H1 (cell line): ENCODE data around the gene MUC5AC. TPM values are rescaled to one million over a fixed set of nuclear protein-coding genes. Genes with fewer than 3 reads are reported as not detected.

ENCODE experiments used
- CTCF ChIA-PET: fragments of 300-600 bp; sonication (Branson Sonifier 250); formaldehyde crosslinking; loops from one replicate; lab custom pipeline; 2021; ENCODE audit not compliant: partially characterized antibody; lab: Charles Lee
- POLR2A ChIA-PET: fragments of 300-600 bp; sonication (Branson Sonifier 250); formaldehyde crosslinking; loops from one replicate; lab custom pipeline; 2021; ENCODE audit warnings: inconsistent platforms; ENCODE audit not compliant: partially characterized antibody; lab: Charles Lee
- DNase-seq, 2 experiments: peaks; one replicate each; pipeline versions ENCODE4 v3.0.0 to v3.0.0-alpha.2; 2010 to 2022; ENCODE audit warnings: low spot score in 2 of 2, low read depth in 1 of 2, mixed read lengths in 1 of 2
- FAIRE-seq: peaks from 2 replicates; lab custom pipeline; 2011; peaks lifted over from hg19 to GRCh38; lab: Jason Lieb, UNC
- H2AFZ ChIP-seq: 2 replicates; pipeline ENCODE4 v1.8.1; 2012; ENCODE audit warnings: low read length, inconsistent platforms
- H2AK5ac ChIP-seq: 2 replicates; pipeline ENCODE4 v1.6.1; 2013; ENCODE audit warnings: low read depth, low read length
- H2BK120ac ChIP-seq: replicated peaks from 2 replicates; pipeline ENCODE3; 2013; ENCODE audit warnings: low read depth, low read length, inconsistent platforms
- H2BK12ac ChIP-seq: 2 replicates; pipeline ENCODE4 v1.6.1; 2013; ENCODE audit warnings: low read depth, low read length
- H2BK15ac ChIP-seq: 2 replicates; pipeline ENCODE4 v1.6.1; 2013; ENCODE audit warnings: low read length
- H2BK20ac ChIP-seq: 2 replicates; pipeline ENCODE4 v1.6.1; 2013; ENCODE audit warnings: low read length
- H2BK5ac ChIP-seq: 2 replicates; pipeline ENCODE4 v1.6.1; 2013; ENCODE audit warnings: low read depth, low read length
- H3K14ac ChIP-seq: 2 replicates; pipeline ENCODE4 v1.6.1; 2013; ENCODE audit warnings: inconsistent platforms; ENCODE audit not compliant: insufficient read length
- H3K18ac ChIP-seq: 2 replicates; pipeline ENCODE4 v1.6.1; 2013; ENCODE audit warnings: low read length; ENCODE audit errors: extremely low read depth
- H3K23ac ChIP-seq: 2 replicates; pipeline ENCODE4 v1.6.1; 2013; ENCODE audit warnings: inconsistent platforms; ENCODE audit not compliant: insufficient read length
- H3K23me2 ChIP-seq: 2 replicates; pipeline ENCODE4 v1.6.1; 2013; ENCODE audit warnings: low read depth, low read length
- H3K27ac ChIP-seq: 2 replicates; pipeline ENCODE4 v1.6.1; 2011; ENCODE audit warnings: low read depth, low read length, inconsistent platforms
- H3K27me3 ChIP-seq, 4 experiments: replicated peaks in 1 of 4; 1 replicate in 1 of 4; 2 replicates in 3 of 4; pipeline versions ENCODE4 v1.6.1 to v1.8.1; 2011 to 2013; ENCODE audit warnings: low read length in 3 of 4, mild to moderate bottlenecking in 3 of 4, inconsistent platforms in 2 of 4, mixed read lengths in 2 of 4, moderate library complexity in 1 of 4; ENCODE audit not compliant: control insufficient read depth in 3 of 4, insufficient read depth in 3 of 4; ENCODE audit errors: extremely low read depth in 1 of 4
- H3K36me3 ChIP-seq, 4 experiments: 2 replicates each; pipeline versions ENCODE4 v1.6.1 to v1.8.1; 2011 to 2013; ENCODE audit warnings: mild to moderate bottlenecking in 4 of 4, low read length in 3 of 4, moderate library complexity in 2 of 4, control low read depth in 1 of 4, inconsistent platforms in 1 of 4; ENCODE audit not compliant: insufficient read depth in 4 of 4, control insufficient read depth in 2 of 4
- H3K4ac ChIP-seq: replicated peaks from 2 replicates; pipeline ENCODE3; 2013; ENCODE audit warnings: low read length, low read depth, mixed read lengths, inconsistent platforms; ENCODE audit not compliant: insufficient read length
- H3K4me1 ChIP-seq, 4 experiments: replicated peaks in 1 of 4; 1 replicate in 1 of 4; 2 replicates in 3 of 4; pipeline versions ENCODE4 v1.6.1 to v1.8.1; 2011 to 2013; ENCODE audit warnings: low read length in 3 of 4, inconsistent platforms in 2 of 4, mixed read lengths in 1 of 4; ENCODE audit not compliant: insufficient read depth in 4 of 4, control insufficient read depth in 3 of 4
- H3K4me2 ChIP-seq, 2 experiments: 2 replicates each; pipeline versions ENCODE4 v1.6.1 to v1.8.1; 2011 to 2013; ENCODE audit warnings: low read depth in 2 of 2, low read length in 2 of 2, control low read depth in 1 of 2, inconsistent platforms in 1 of 2, mild to moderate bottlenecking in 1 of 2; ENCODE audit not compliant: insufficient read depth in 1 of 2
- H3K4me3 ChIP-seq, 4 experiments: fragments of 200-600, 300-600 bp in 1 of 4; sonication (generic), shearing (Covaris generic), sonication (Bioruptor Twin) in 1 of 4; 2 replicates each; pipeline versions ENCODE4 v1.5.1 to v1.8.1; 2011 to 2016; ENCODE audit warnings: low read length in 4 of 4, low read depth in 3 of 4, control low read depth in 2 of 4, inconsistent platforms in 2 of 4, mild to moderate bottlenecking in 2 of 4, mixed read lengths in 1 of 4, moderate library complexity in 1 of 4; ENCODE audit not compliant: insufficient read depth in 2 of 4; ENCODE audit errors: extremely low read depth in 1 of 4
- H3K56ac ChIP-seq: replicated peaks from 2 replicates; pipeline ENCODE3; 2013; ENCODE audit warnings: low read depth, mild to moderate bottlenecking, mixed read lengths, low read length, inconsistent platforms; ENCODE audit not compliant: insufficient read length
- H3K79me1 ChIP-seq: 2 replicates; pipeline ENCODE4 v1.6.1; 2013; ENCODE audit warnings: low read depth, low read length, control low read depth
- H3K79me2 ChIP-seq, 2 experiments: 2 replicates each; pipeline versions ENCODE4 v1.6.1 to v1.8.1; 2012 to 2013; ENCODE audit warnings: low read length in 2 of 2, mild to moderate bottlenecking in 2 of 2, inconsistent platforms in 1 of 2; ENCODE audit not compliant: insufficient read depth in 2 of 2, control insufficient read depth in 1 of 2
- H3K9ac ChIP-seq, 4 experiments: replicated peaks in 1 of 4; 1 replicate in 1 of 4; 2 replicates in 3 of 4; pipeline versions ENCODE4 v1.6.1 to v1.8.1; 2011 to 2013; ENCODE audit warnings: low read depth in 3 of 4, low read length in 3 of 4, control low read depth in 2 of 4, mild to moderate bottlenecking in 2 of 4, moderate library complexity in 2 of 4, inconsistent platforms in 1 of 4; ENCODE audit errors: extremely low read depth in 1 of 4
- H3K9me3 ChIP-seq, 2 experiments: 2 replicates each; pipeline versions ENCODE4 v1.6.1 to v1.8.1; 2012 to 2013; ENCODE audit warnings: mild to moderate bottlenecking in 2 of 2, moderate library complexity in 2 of 2, control low read depth in 1 of 2, inconsistent platforms in 1 of 2, low read depth in 1 of 2, low read length in 1 of 2, mixed read lengths in 1 of 2; ENCODE audit not compliant: insufficient read depth in 2 of 2
- H4K20me1 ChIP-seq, 2 experiments: replicated peaks in 1 of 2; 2 replicates each; pipeline versions ENCODE3 to v1.8.1; 2011 to 2013; ENCODE audit warnings: inconsistent platforms in 2 of 2, low read length in 2 of 2, mild to moderate bottlenecking in 1 of 2; ENCODE audit not compliant: insufficient read depth in 2 of 2, control insufficient read depth in 1 of 2
- H4K5ac ChIP-seq: 2 replicates; pipeline ENCODE4 v1.6.1; 2013; ENCODE audit warnings: low read length, low read depth, mixed read lengths, inconsistent platforms; ENCODE audit not compliant: insufficient read length
- H4K8ac ChIP-seq: 2 replicates; pipeline ENCODE4 v1.8.0; 2013; ENCODE audit warnings: mild to moderate bottlenecking, moderate library complexity, low read length, inconsistent platforms; ENCODE audit not compliant: insufficient read depth; ENCODE audit errors: extremely low read depth
- H4K91ac ChIP-seq: replicated peaks from 2 replicates; pipeline ENCODE3; 2013; ENCODE audit warnings: low read length, mixed read lengths, inconsistent platforms; ENCODE audit not compliant: insufficient read length
- ATF2 ChIP-seq: IDR thresholded peaks from 2 replicates; pipeline ENCODE4 v1.6.1; 2012; ENCODE audit warnings: low read length, inconsistent platforms
- CBX8 ChIP-seq: fragments of 300-800, 300-1000 bp; sonication (generic); IDR thresholded peaks from 2 replicates; pipeline ENCODE4 v1.7.1; 2016; ENCODE audit warnings: low read depth, low read length, borderline replicate concordance
- CHD1 ChIP-seq: IDR thresholded peaks from 2 replicates; pipeline ENCODE4 v1.6.1; 2012; ENCODE audit warnings: low read depth, low read length, improper control_type of control experiment
- CHD2 ChIP-seq: IDR thresholded peaks from 2 replicates; pipeline ENCODE4 v1.6.1; 2012; ENCODE audit warnings: low read length, improper control_type of control experiment
- CREB1 ChIP-seq: IDR thresholded peaks from 2 replicates; pipeline ENCODE4 v1.6.1; 2012; ENCODE audit warnings: inconsistent platforms
- CTCF ChIP-seq, 3 experiments: IDR thresholded peaks; 1 replicate in 2 of 3; 2 replicates in 1 of 3; pipeline versions ENCODE4 v1.5.1 to v1.6.1; 2011; ENCODE audit warnings: low read length in 3 of 3, mild to moderate bottlenecking in 3 of 3, inconsistent platforms in 2 of 3, low read depth in 1 of 3, moderate library complexity in 1 of 3; ENCODE audit not compliant: insufficient read depth in 1 of 3; ENCODE audit errors: control extremely low read depth in 1 of 3
- EP300 ChIP-seq, 2 experiments: IDR thresholded peaks; 1 replicate in 1 of 2; 2 replicates in 1 of 2; pipeline ENCODE4 v1.6.1; 2011 to 2012; ENCODE audit warnings: low read depth in 2 of 2, low read length in 2 of 2, mild to moderate bottlenecking in 2 of 2, borderline replicate concordance in 1 of 2, inconsistent platforms in 1 of 2, moderate library complexity in 1 of 2
- JUN ChIP-seq: IDR thresholded peaks from 2 replicates; pipeline ENCODE4 v1.6.1; 2011; ENCODE audit warnings: low read depth, mild to moderate bottlenecking, improper control_type of control experiment, low read length
- JUND ChIP-seq: IDR thresholded peaks from 2 replicates; pipeline ENCODE4 v1.6.1; 2011; ENCODE audit warnings: mild to moderate bottlenecking, improper control_type of control experiment, low read length
- SP2 ChIP-seq: IDR thresholded peaks from 2 replicates; pipeline ENCODE4 v1.6.1; 2012; ENCODE audit warnings: mild to moderate bottlenecking, low read length, inconsistent platforms
- TEAD4 ChIP-seq: IDR thresholded peaks from 2 replicates; pipeline ENCODE4 v1.6.1; 2012; ENCODE audit warnings: low read depth, low read length, inconsistent platforms, mixed read lengths
- WGBS, 2 experiments: shearing (Covaris generic) in 1 of 2; methylation state at CpG; one replicate each; pipeline versions ENCODE4 v1.1.6 to v1.1.7; 2013 to 2015; ENCODE audit warnings: low lambda C conversion rate in 2 of 2, mixed read lengths in 2 of 2, inconsistent platforms in 1 of 2, low coverage in 1 of 2, missing lambda C conversion rate in 1 of 2; ENCODE audit not compliant: insufficient replicate concordance in 2 of 2, insufficient coverage in 1 of 2, insufficient read length in 1 of 2; ENCODE audit errors: extremely low coverage in 1 of 2, missing lambda C conversion rate in 1 of 2; 5-methylcytosine and 5-hydroxymethylcytosine counted together
- polyA plus RNA-seq, 7 experiments: library from polyadenylated mRNA; depleted of rRNA in 3 of 7; stranded (reverse) in 5 of 7; unstranded in 2 of 7; fragments of >200 nt in 5 of 7; fragments of 200-250 nt in 2 of 7; gene quantifications; 1 replicate in 5 of 7; 2 replicates in 1 of 7; 4 replicates in 1 of 7; pipeline versions ENCODE4 v1.2.1 to v1.2.3, GENCODE V29; 2011 to 2013; ENCODE audit warnings: missing spikeins in 2 of 7, mixed read lengths in 2 of 7
- total RNA-seq: library from RNA; stranded (reverse); fragmentation: NEBNext Ultra II Directional; extraction: Animal tissue kit (Norgen Biotek cat#: 25700); gene quantifications from 2 replicates; pipeline ENCODE4 v1.2.1, GENCODE V29; 2021

The MUC5AC gene
- total and polyA plus RNA-seq, 2 of the 8 experiments (the other 6 are each of a cell fraction or from before 2014, with no cell fraction given), result not detected

- WGBS, 2 experiments, result 84% methylated on average over 16 of the region's 19 CpGs; no CpG with 5 or more reads in 1 of the 2 experiments
- Histone ChIP-seq H3K4me3 (no peak overlapping the region), H3K23ac (no peak overlapping the region), H3K4ac (no peak overlapping the region), H3K9me3 (peaks cover 9 to 55% of the 10 kb centered on the region in 2 experiments), H3K27ac (no peak overlapping the region), H3K23me2 (peaks cover 10% of the 10 kb centered on the region; the same call in 1 of the 2 replicates), H4K5ac (no peak overlapping the region), H3K9ac (no peak overlapping the region), H3K56ac (no peak overlapping the region), H3K79me2 (no peaks in the 10 kb centered on the region), H2BK15ac (no peak overlapping the region), H2AK5ac (no peak overlapping the region), H3K18ac (no peak overlapping the region), H4K20me1 (no peaks in the 10 kb centered on the region), H3K27me3 (no peaks in the 10 kb centered on the region), H2BK12ac (no peak overlapping the region), H3K14ac (no peak overlapping the region), H2BK20ac (no peak overlapping the region), H3K4me2 (no peak overlapping the region)
- CTCF ChIA-PET, result no interaction called here
- POLR2A ChIA-PET, result no interaction called here
- FAIRE-seq (no peak), DNase-seq (no peak)
- no peak for TF ChIP-seq TEAD4
- TF ChIP-seq SP2, result no peak
- no peak for TF ChIP-seq JUND
- no peak for TF ChIP-seq CHD2
- TF ChIP-seq CREB1, result no peak
- TF ChIP-seq CHD1, result no peak
- no peak for TF ChIP-seq ATF2
- TF ChIP-seq EP300 (IDR thresholded peaks at IDR 0.05; ENCODE audit: borderline replicate concordance in 1 of 2, low read depth in 2 of 2, low read length in 2 of 2), result no peak
- TF ChIP-seq JUN, result no peak
- no peak for TF ChIP-seq CTCF (IDR thresholded peaks at IDR 0.05; ENCODE audit: control extremely low read depth in 1 of 3, insufficient read depth in 1 of 3, low read depth in 1 of 3, low read length in 3 of 3)
- no peak for TF ChIP-seq CBX8
- TF ChIP-seq, all 59 proteins: peak for 0
- Histone ChIP-seq H2BK5ac (no peak overlapping the region), H3K36me3 (no peaks in the 10 kb centered on the region), H3K79me1 (no peaks in the 10 kb centered on the region), H2AFZ (no peak overlapping the region), H4K91ac (no peak overlapping the region), H3K4me1 (no peaks in the 10 kb centered on the region), H2BK120ac (no peak overlapping the region), H4K8ac (no peak overlapping the region)
Measured at GRCh38 chr11:1121331-1121812, 36.4 kb upstream of the MUC5AC start.
